Stimulated activated CD4-positive, alpha-beta T cell treated with anti-CD3 and anti-CD28 coated beads, Interleukin-12 subunit alpha, Interleukin-12 subunit beta, amount 100 ng/mL, for 4 hours (primary cell): ENCODE results near the gene KRTAP10-6.
"Not testable (repeated sequence)": the region's sequence is repeated elsewhere in the genome, so short reads cannot be mapped to it uniquely, and the experiment has no call there.

Experiments used
- DNase-seq: peaks from one replicate; pipeline ENCODE4 v3.0.0-alpha.2; 2020

KRTAP10-6 gene

DNA sequence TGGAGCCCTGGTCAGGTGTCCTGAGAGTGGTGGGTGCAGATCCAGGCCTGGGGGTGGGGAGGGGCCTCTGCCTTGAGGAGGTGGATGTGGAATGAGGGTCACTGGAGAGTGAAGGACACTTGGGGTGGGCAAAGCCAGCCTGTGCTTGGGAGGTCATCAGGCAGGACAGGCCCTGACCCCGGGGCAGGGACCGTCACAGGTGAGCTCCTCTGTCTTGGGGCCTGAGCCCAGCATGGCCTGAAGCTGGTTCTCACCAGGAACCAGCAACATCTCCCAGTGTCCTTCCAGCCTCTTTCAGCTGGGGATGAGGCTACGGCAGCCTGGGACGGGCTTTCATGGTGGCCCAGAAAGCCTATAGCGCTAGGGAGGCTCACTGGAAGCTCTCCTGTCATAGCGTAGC lies 40.2 kb downstream of the KRTAP10-6 start:
- DNase-seq: no peak

DNA sequence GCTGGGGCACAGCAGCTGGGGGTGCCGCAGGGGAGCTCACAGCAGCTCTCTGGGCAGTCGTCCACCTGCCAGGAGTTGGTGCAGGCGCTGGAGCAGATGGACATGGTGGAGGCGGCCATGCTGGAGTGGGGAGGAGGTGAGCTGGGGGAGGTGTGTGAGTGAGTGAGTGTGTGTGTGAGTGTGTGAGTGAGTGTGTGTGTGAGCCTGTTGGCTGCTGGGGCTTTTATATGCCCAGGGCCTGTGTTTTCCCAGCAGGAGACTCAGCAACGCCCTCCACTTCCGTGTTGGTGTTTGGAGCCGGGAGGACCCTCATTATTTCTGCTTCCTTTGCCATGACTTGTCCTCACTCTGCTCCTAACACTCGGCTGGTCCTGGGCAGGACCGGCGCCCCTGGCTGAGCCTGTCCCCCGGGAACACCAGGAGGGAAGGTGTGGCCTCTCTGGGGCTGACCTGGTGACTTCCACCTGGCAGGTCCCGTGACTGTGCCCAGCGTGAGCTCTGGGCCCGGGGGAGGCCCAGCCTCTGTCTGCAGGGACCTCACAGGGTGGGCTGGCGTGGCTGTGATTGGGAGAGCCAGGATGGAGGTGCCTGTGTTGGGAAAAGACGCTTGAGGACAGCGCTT lies 40.9 kb downstream of the KRTAP10-6 start, which contains the start of gene KRTAP10-2:
Gene KRTAP10-2, minus strand, starts transcription at position 166 of the 622 bp plus-strand sequence. Its CDS starts 47 bp downstream, at position 119.
- no peak for DNase-seq

- no peak for DNase-seq
These were observed 41.5 kb downstream of the KRTAP10-6 start for GRCh38 chr21:44550807-44551206.

DNA sequence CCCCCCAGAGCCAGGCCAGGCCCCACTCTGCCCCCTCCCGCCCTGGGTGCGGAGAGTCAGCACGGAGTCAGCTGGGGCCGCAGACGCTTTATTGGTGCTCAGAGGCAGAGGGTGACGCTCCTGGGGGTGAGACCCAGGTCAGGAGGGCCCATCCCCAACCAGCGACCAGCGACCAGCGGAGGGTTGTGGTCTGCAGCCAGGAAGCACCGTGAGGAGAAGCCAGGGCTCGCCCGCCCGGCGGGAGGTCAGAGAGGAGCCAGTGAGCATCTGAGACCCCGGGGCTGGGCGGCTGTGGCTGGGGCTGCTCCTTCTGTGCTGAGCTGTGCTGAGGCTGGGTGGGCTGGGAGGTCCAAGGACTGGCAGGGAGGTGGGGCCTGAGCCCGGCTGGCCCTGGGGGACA lies 42.0 kb downstream of the KRTAP10-6 start:
- not testable (repeated sequence) for DNase-seq

DNA sequence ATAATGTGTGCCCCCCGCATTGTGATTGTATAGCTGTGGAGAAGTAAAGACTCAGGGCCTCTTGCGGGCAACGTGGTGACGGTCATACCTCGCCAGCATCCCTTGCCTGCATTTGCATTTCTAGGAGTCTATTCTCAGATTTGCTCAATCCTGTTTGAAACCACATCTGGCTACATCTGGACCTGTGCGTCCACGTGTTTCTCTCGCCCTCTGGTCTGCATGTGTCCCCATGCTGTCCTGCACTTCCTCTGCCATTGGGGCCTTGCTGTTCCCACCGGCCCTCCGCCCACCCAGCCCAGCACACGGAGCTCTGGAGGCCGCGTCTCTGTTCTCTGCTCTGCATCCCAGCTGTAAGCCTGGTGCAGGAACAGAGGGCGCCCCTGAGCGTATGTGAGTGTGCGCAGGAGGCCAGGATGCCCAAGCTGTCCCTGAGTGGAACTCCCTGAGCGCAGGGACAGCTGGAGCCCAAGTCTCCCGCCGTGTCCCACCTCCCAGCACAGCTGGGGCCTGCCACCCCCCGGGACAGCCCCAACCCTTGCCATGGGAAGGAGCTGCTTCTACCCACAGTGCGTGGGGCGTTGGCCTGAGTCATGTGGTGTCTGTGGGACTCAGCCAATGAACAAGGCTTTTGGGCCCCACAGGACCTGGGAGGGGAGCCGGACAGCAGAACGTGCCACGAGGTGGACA lies 42.6 kb downstream of the KRTAP10-6 start:
- no peak for DNase-seq

DNA sequence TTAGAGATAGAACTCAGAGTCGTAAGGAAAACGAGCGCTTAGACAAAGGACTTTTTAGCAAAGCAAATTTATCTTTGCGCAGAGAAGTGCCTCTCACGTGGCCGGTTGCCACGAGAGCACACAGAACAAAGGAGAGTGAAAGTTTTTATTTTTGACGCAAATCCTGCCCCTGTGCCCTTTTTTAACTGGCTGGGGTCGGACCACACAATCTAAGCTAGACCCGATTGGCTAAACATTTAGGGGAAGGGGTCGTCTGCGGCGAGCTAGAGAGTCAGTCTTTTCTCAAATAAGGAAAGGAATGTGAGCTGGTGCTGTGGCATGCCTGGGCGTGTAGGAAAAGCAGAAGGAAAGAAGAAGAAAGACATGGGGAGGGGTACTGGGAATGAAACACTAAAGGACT lies 43.4 kb downstream of the KRTAP10-6 start:
- DNase-seq: no peak

DNA sequence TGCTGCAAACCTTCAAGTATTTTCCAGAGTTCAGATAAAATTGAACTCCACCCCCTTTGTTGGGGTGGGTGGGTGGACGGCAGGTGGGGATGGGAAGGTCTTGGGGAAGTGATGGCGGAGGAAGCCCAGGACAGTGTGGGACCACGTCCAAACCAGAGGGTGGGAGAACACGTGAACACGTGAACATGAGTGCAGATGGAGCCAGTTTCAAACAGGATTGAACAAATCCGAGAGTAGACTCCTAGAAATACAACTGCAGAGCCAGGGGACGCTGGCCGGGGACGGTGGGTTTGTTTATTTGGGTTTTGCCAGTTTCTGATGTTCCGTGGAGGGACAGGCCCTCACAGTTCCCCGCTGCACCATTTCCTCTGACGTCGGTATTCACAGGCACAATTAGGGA lies 43.9 kb downstream of the KRTAP10-6 start:
- DNase-seq: no peak

DNA sequence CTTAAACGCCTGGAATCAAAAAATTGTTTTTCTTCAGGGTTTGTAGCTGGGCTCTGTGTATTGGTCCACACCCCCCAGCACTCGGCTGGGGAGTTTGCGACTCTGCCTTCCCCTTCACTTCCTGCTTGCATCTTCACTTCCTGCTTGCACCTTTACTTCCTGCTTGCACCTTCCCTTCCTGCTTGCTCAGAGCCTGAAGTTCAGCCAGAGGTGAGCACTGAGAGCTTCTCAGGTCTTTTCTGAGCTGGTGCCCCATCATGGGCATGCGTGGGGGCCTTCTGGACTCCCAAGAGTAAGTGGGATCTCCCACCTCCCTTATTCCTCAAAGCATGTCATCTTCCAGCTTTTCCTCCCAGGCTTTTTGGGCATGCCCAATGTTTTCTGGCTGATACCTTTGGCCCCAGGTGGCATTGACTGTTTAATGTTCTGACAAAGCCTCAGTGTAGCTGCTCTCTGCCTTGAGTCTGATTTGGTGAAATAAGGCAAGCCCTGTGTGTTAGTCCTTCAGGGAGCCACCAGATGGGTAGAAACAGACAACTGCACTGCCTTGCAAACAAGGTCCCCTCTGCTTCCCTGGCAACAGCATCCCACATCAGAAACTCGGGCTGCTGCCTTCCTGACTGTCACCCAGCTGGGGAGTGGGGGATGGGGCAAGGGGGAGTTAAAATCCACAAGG lies 44.5 kb downstream of the KRTAP10-6 start:
- DNase-seq: peak; percentile 8

- DNase-seq: no peak
These were observed 47.7 kb downstream of the KRTAP10-6 start for GRCh38 chr21:44544566-44544965.

GRCh38 chr21:44542716-44543115 lies 49.6 kb downstream of the KRTAP10-6 start:
- DNase-seq: no peak
